GM12892 (cell line): Measurements from ENCODE around the gene KANSL3.

ENCODE experiments used
- DNase-seq: peaks from one replicate; pipeline ENCODE4 v3.0.0; 2011; ENCODE audit not compliant: insufficient read length
- FAIRE-seq: peaks from 2 replicates; lab custom pipeline; 2011; peaks lifted over from hg19 to GRCh38; lab: Jason Lieb, UNC
- POLR2A ChIP-seq: IDR thresholded peaks from 2 replicates; pipeline ENCODE4 v1.6.1; 2011; ENCODE audit warnings: low read depth, low read length, control low read depth
- POLR2AphosphoS5 ChIP-seq: IDR thresholded peaks from 2 replicates; pipeline ENCODE4 v1.6.1; 2011; ENCODE audit warnings: low read depth, low read length, control low read depth
- TAF1 ChIP-seq: IDR thresholded peaks from 2 replicates; pipeline ENCODE4 v1.6.1; 2011; ENCODE audit warnings: low read depth, mild to moderate bottlenecking, control low read depth, low read length, borderline replicate concordance

Gene KANSL3

GRCh38 chr2:96642564-96643360 is 4.7 kb upstream of the KANSL3 start, which contains the start of gene FER1L5:
Gene FER1L5 (plus strand): TSS chr2:96642764. CDS start chr2:96642837, 73 bp downstream.
- TF ChIP-seq POLR2AphosphoS5 = no peak
- TF ChIP-seq TAF1 = no peak
- no peak for TF ChIP-seq POLR2A
- DNase-seq = no peak
- no peak for FAIRE-seq

- DNase-seq = peak; percentile 71
- TF ChIP-seq POLR2A = peak; percentile 62
- 0 out of 2 replicates have a peak, but pooled peaks have one; percentile 49 for TF ChIP-seq TAF1
- TF ChIP-seq POLR2AphosphoS5 = no peak
- FAIRE-seq = no peak
These were observed 548 bp downstream of the KANSL3 start for GRCh38 chr2:96637385-96638143.

- FAIRE-seq (no peak), DNase-seq (no peak)
- TF ChIP-seq POLR2A (no peak), TAF1 (no peak), POLR2AphosphoS5 (no peak)
These were observed 1.5 kb downstream of the KANSL3 start for GRCh38 chr2:96636551-96637171.

GRCh38 chr2:96633641-96634040 is 4.5 kb downstream of the KANSL3 start:
- TF ChIP-seq TAF1 (no peak), POLR2AphosphoS5 (no peak), POLR2A (no peak)
- DNase-seq (no peak), FAIRE-seq (no peak)

DNA sequence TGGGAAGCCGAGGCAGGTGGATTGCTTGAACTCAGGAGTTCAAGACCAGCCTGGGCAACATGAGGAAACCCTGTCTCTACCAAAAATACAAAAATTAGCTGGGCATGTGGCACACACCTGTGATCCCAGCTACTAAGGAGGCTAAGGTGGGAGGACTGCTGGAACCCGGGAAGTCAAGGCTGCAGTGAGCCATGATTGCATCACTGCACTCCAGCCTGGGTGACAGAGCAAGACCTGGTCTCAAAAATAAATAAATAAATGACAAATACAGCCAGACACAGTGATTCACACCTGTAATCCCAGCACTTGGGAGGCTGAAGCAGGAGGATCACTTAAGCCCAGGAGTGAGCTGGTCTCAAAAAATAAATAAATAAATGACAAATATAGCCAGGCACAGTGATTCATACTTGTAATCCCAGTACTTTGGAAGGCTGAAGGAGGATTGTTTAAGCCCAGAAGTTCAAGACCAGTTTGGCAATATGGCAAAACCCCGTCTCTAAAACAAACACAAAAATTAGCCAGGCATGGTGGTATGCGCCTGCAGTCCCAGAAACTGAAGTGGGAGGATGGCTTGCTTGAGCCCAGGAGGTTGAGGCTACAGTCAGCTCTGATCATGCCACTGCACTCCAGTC is 6.2 kb downstream of the KANSL3 start:
- DNase-seq (no peak), FAIRE-seq (no peak)

DNA sequence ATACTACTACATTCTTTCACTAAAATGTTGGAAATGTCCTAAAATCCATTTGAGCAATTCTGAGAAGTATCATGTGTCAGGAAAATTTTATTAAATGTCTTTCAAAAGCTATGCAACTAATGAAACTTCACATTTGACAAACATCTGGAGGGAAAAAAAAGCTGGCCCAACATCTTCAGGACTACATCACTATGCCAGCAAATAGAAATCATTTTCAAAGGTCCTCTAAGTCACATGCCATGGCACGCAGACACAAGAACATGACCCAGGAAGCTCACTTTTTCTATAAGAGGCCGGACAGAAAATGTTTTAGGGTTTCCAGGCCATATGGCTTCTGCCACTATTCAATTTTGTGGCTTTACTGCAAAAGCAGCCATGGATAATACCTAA is 11.6 kb downstream of the KANSL3 start:
- FAIRE-seq (no peak), DNase-seq (no peak)
- no peak for TF ChIP-seq POLR2A

More for the DNA sequence above, 6.2 kb downstream of the KANSL3 start:
- no peak for TF ChIP-seq TAF1
- no peak for TF ChIP-seq POLR2AphosphoS5
- no peak for TF ChIP-seq POLR2A

- no peak for DNase-seq
- FAIRE-seq = no peak
These were observed 12.2 kb downstream of the KANSL3 start for GRCh38 chr2:96625571-96626552.

GRCh38 chr2:96623116-96623515 is 15.0 kb downstream of the KANSL3 start:
- FAIRE-seq (no peak), DNase-seq (no peak)
- TF ChIP-seq TAF1 (no peak), POLR2A (no peak), POLR2AphosphoS5 (no peak)

More at GRCh38 chr2:96625571-96626552, 12.2 kb downstream of the KANSL3 start:
- TF ChIP-seq POLR2A (no peak), TAF1 (no peak), POLR2AphosphoS5 (no peak)

GRCh38 chr2:96622544-96622943 is 15.6 kb downstream of the KANSL3 start:
- FAIRE-seq (no peak), DNase-seq (no peak)
- TF ChIP-seq POLR2A (no peak), TAF1 (no peak), POLR2AphosphoS5 (no peak)

DNA sequence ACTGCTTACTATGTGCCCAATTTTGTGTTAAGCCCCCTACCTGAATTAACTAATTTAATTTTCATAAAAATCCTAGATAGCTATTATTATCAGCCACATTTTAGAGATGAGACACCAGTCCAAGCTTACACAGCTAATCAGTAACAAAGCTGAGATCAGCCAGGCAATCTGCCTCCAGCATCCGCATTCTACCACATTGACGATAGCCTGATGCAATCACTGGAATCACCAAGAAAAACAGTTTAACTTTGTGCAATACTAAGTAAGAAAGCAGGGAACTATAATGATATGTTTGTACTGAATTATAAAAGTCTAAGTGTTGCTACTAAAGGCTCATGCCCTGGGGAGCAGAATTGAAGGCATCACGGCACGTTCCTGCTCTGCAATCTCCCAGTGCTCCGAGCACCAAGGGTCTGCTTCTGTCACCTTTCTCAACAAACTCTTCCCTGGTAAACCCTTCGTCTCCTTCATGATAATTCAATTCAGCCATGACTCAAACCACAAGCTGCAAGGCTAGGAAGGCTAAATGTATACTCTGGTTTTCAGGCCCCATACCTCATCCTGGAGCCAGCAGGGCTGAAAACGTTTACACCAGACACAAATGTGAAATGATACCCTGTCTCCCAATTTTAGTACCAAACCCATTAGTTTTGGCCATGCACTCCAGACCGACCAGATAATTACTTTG is 19.4 kb downstream of the KANSL3 start:
- no peak for FAIRE-seq
- no peak for DNase-seq
- TF ChIP-seq POLR2AphosphoS5 = no peak
- no peak for TF ChIP-seq TAF1
- TF ChIP-seq POLR2A = no peak
